Measurements from ENCODE around the gene DEFB118. TPM values are rescaled to one million over a fixed set of nuclear protein-coding genes. Genes with fewer than 3 reads are reported as not detected.

The DEFB118 gene
- total RNA-seq, 1 donor from 2014 or later: not detected

GRCh38 chr20:31418307-31418706, 49.9 kb downstream of the DEFB118 start:
- H3K4me3 ChIP-seq: no peak overlapping the region
- no peak for TF ChIP-seq POLR2A (IDR thresholded peaks at IDR 0.05)
- TF ChIP-seq CTCF (IDR thresholded peaks at IDR 0.05): no peak
- no peak for TF ChIP-seq POLR2AphosphoS5 (IDR thresholded peaks at IDR 0.05; ENCODE audit: insufficient read depth in 1 of 2, low read depth in 1 of 2)
- H3K9me3 ChIP-seq: no peaks in the 10 kb centered on the region
- no peak for DNase-seq (ENCODE audit: extremely low spot score in 2 of 2)
- H3K4me1 ChIP-seq: no peaks in the 10 kb centered on the region
- intact Hi-C loops (cut with DNase I): no loop called here
- no peaks in the 10 kb centered on the region for H3K27me3 ChIP-seq
- H3K27ac ChIP-seq: no peak overlapping the region
- H3K36me3 ChIP-seq: no peaks in the 10 kb centered on the region

Small RNA genes lying within 50 kb of the gene (small RNA-seq; reads per million reads assigned to genes)
- not detected for gene DEFB117
- gene RF00561: not detected
- not detected for gene RNA5SP480

Other genes starting within 250 kb of the DEFB118 start
- gene DEFB115, start 110.9 kb upstream of the DEFB118 start, total RNA-seq: not detected
- not detected for gene DEFB116, start 60.0 kb upstream of the DEFB118 start, total RNA-seq
- not detected for gene DEFB119, start 22.0 kb downstream of the DEFB118 start, total RNA-seq
- gene DEFB121, start 37.6 kb downstream of the DEFB118 start, total RNA-seq: not detected
- not detected for gene DEFB123, start 72.0 kb downstream of the DEFB118 start, total RNA-seq
- not detected for gene DEFB124, start 106.5 kb downstream of the DEFB118 start, total RNA-seq
- 4.4 TPM for gene REM1, start 106.7 kb downstream of the DEFB118 start, total RNA-seq
- gene HM13, start 145.8 kb downstream of the DEFB118 start, total RNA-seq: 77.8 TPM
- 1,190 TPM for gene ID1, start 236.7 kb downstream of the DEFB118 start, total RNA-seq

Data from vagina (tissue), 2 donors.